Measurements from ENCODE around the gene SLC22A1.

Gene SLC22A1

GRCh38 chr6:160178271-160178670, 56.7 kb downstream of the SLC22A1 start:
- DNase-seq (ENCODE audit: low read depth) = no peak
- TF ChIP-seq CTCF (IDR thresholded peaks at IDR 0.05; ENCODE audit: low read depth, low read length, missing control alignments) = no peak
- no peak overlapping the region for H3K4me3 ChIP-seq (ENCODE audit: low read depth, low read length)
- in situ Hi-C loops (cut with HindIII; ENCODE audit: low sequenced_read_pairs) = loop anchor here (5.0 kb wide), 1 partner anchor 84 kb away; no protein-coding TSS in a partner anchor

- no peak for DNase-seq (ENCODE audit: low read depth)
- in situ Hi-C loops (cut with HindIII; ENCODE audit: low sequenced_read_pairs) = no loop called here
- TF ChIP-seq CTCF (IDR thresholded peaks at IDR 0.05; ENCODE audit: low read depth, low read length, missing control alignments) = no peak
- no peak overlapping the region for H3K4me3 ChIP-seq (ENCODE audit: low read depth, low read length)
Measured at GRCh38 chr6:160180706-160181105, 59.1 kb downstream of the SLC22A1 start.

- in situ Hi-C loops (cut with HindIII; ENCODE audit: low sequenced_read_pairs) = no loop called here
- no peak for TF ChIP-seq CTCF (IDR thresholded peaks at IDR 0.05; ENCODE audit: low read depth, low read length, missing control alignments)
- no peak overlapping the region for H3K4me3 ChIP-seq (ENCODE audit: low read depth, low read length)
- no peak for DNase-seq (ENCODE audit: low read depth)
Measured at GRCh38 chr6:160188773-160189172, 67.2 kb downstream of the SLC22A1 start.

GRCh38 chr6:160190081-160190480, 68.5 kb downstream of the SLC22A1 start:
- in situ Hi-C loops (cut with HindIII; ENCODE audit: low sequenced_read_pairs) = no loop called here
- no peak for DNase-seq (ENCODE audit: low read depth)
- H3K4me3 ChIP-seq (ENCODE audit: low read depth, low read length) = no peak overlapping the region
- no peak for TF ChIP-seq CTCF (IDR thresholded peaks at IDR 0.05; ENCODE audit: low read depth, low read length, missing control alignments)

- TF ChIP-seq CTCF (IDR thresholded peaks at IDR 0.05; ENCODE audit: low read depth, low read length, missing control alignments) = no peak
- no peak overlapping the region for H3K4me3 ChIP-seq (ENCODE audit: low read depth, low read length)
- no peak for DNase-seq (ENCODE audit: low read depth)
- in situ Hi-C loops (cut with HindIII; ENCODE audit: low sequenced_read_pairs) = no loop called here
Measured at GRCh38 chr6:160190973-160191372, 69.4 kb downstream of the SLC22A1 start.

GRCh38 chr6:160192840-160193239, 71.2 kb downstream of the SLC22A1 start:
- DNase-seq (ENCODE audit: low read depth) = no peak
- in situ Hi-C loops (cut with HindIII; ENCODE audit: low sequenced_read_pairs) = no loop called here
- TF ChIP-seq CTCF (IDR thresholded peaks at IDR 0.05; ENCODE audit: low read depth, low read length, missing control alignments) = no peak
- no peak overlapping the region for H3K4me3 ChIP-seq (ENCODE audit: low read depth, low read length)

GRCh38 chr6:160194808-160195207, 73.2 kb downstream of the SLC22A1 start:
- DNase-seq (ENCODE audit: low read depth) = no peak
- in situ Hi-C loops (cut with HindIII; ENCODE audit: low sequenced_read_pairs) = no loop called here
- H3K4me3 ChIP-seq (ENCODE audit: low read depth, low read length) = no peak overlapping the region
- no peak for TF ChIP-seq CTCF (IDR thresholded peaks at IDR 0.05; ENCODE audit: low read depth, low read length, missing control alignments)

Data from astrocyte of the cerebellum (primary cell).